K562 (cell line): ENCODE data around the gene TBATA. TPM values are rescaled to one million over a fixed set of nuclear protein-coding genes. Genes with fewer than 3 reads are reported as not detected.
A peak's percentile ranks its signal among the peaks of the same experiment; 100 is the strongest.

Source experiments
- ATF1 ChIP-seq, 2 experiments: fragments of 450-650 bp in 1 of 2; IDR thresholded peaks; 2 replicates each; pipeline ENCODE4 v1.6.1; 2016; ENCODE audit warnings: missing compliant biosample characterization in 1 of 2, missing genetic modification characterization in 1 of 2
- BACH1 ChIP-seq: fragments of 200-800 bp; sonication (Bioruptor generic); IDR thresholded peaks from 2 replicates; pipeline ENCODE4 v1.6.1; 2016; ENCODE audit warnings: missing genetic modification characterization, missing compliant biosample characterization
- CREM ChIP-seq: IDR thresholded peaks from 2 replicates; pipeline ENCODE4 v1.6.1; 2014; ENCODE audit warnings: antibody characterized with exemption, low read depth
- DPF2 ChIP-seq: fragments of 450-650 bp; IDR thresholded peaks from 2 replicates; pipeline ENCODE4 v1.6.1; 2016
- FOSL1 ChIP-seq: fragments of 200-800 bp; sonication (Bioruptor generic); conservative IDR thresholded peaks from 2 replicates; pipeline ENCODE4 v1.6.1; 2016; ENCODE audit warnings: missing genetic modification characterization, missing compliant biosample characterization
- FOXA3 ChIP-seq, 2 experiments: fragments of 450-650 bp in 1 of 2; sonication (generic) in 1 of 2; formaldehyde crosslinking; IDR thresholded peaks in 1 of 2; conservative IDR thresholded peaks in 1 of 2; 2 replicates each; pipeline versions ENCODE4 v1.4.0 to v1.8.0; 2020 to 2022; ENCODE audit warnings: mild to moderate bottlenecking in 2 of 2, missing genetic modification reagents in 1 of 2
- FOXP1 ChIP-seq: sonication (generic); formaldehyde crosslinking; IDR thresholded peaks from 2 replicates; pipeline ENCODE4 v1.8.0; 2022; ENCODE audit warnings: mild to moderate bottlenecking, missing genetic modification reagents
- HDGF ChIP-seq: fragments of 450-650 bp; IDR thresholded peaks from 2 replicates; pipeline ENCODE4 v1.6.1; 2016
- JUND ChIP-seq, 2 experiments: IDR thresholded peaks; 2 replicates in 1 of 2; 3 replicates in 1 of 2; pipeline ENCODE4 v1.6.1; 2011; ENCODE audit warnings: borderline replicate concordance in 2 of 2, low read depth in 2 of 2, low read length in 2 of 2, improper control_type of control experiment in 1 of 2, missing biosample characterization in 1 of 2, missing genetic modification characterization in 1 of 2, missing genetic modification reagents in 1 of 2
- L3MBTL2 ChIP-seq: fragments of 450-650 bp; IDR thresholded peaks from 2 replicates; pipeline ENCODE4 v1.6.1; 2016; ENCODE audit warnings: mild to moderate bottlenecking, moderate library complexity
- MEF2D ChIP-seq: conservative IDR thresholded peaks from 2 replicates; pipeline ENCODE4 v1.6.1; 2016; ENCODE audit warnings: low read depth, missing genetic modification characterization, missing compliant biosample characterization
- MYC ChIP-seq, 2 experiments: fragments of 250-450 bp in 1 of 2; sonication (Bioruptor Pico) in 1 of 2; IDR thresholded peaks; 2 replicates each; pipeline versions ENCODE4 v1.5.1 to v1.6.1; 2012 to 2021; ENCODE audit warnings: low read depth in 2 of 2, borderline replicate concordance in 1 of 2, improper control_type of control experiment in 1 of 2, low read length in 1 of 2, mild to moderate bottlenecking in 1 of 2, moderate library complexity in 1 of 2
- RAD21 ChIP-seq, 2 experiments: fragments of 250-450 bp in 1 of 2; fragments of 450-650 bp in 1 of 2; sonication (Bioruptor Pico) in 1 of 2; formaldehyde crosslinking in 1 of 2; IDR thresholded peaks in 1 of 2; conservative IDR thresholded peaks in 1 of 2; 2 replicates each; pipeline versions ENCODE4 v1.4.0 to v1.8.0; 2020 to 2022; ENCODE audit warnings: mild to moderate bottlenecking in 2 of 2, moderate library complexity in 1 of 2
- STAG1 ChIP-seq: sonication (generic); formaldehyde crosslinking; IDR thresholded peaks from 2 replicates; pipeline ENCODE4 v1.5.0; 2020; ENCODE audit warnings: missing genetic modification reagents, borderline replicate concordance
- ZNF384 ChIP-seq: IDR thresholded peaks from 2 replicates; pipeline ENCODE4 v1.6.1; 2012; ENCODE audit warnings: low read depth, low read length, improper control_type of control experiment
- ZNF444 ChIP-seq: fragments of 250-450 bp; sonication (Bioruptor Pico); IDR thresholded peaks from 2 replicates; pipeline ENCODE4 v1.4.0; 2020; ENCODE audit warnings: mild to moderate bottlenecking, moderate library complexity
- polyA plus RNA-seq, 8 experiments: library from polyadenylated mRNA; depleted of rRNA in 4 of 8; stranded (reverse) in 5 of 8; unstranded in 3 of 8; fragments of >200 nt; fragmentation: Nextera tagmentation in 2 of 8; fragmentation: Illumina TruSeq in 1 of 8; extraction: Ambion mirVana in 2 of 8; extraction: Trizol in 1 of 8; gene quantifications; 2 replicates each; pipeline versions ENCODE4 v1.2.1 to v1.2.3, GENCODE V29; 2011 to 2014; ENCODE audit warnings: inconsistent platforms in 1 of 8, missing spikeins in 1 of 8
- total RNA-seq, 7 experiments: library from RNA; depleted of rRNA in 6 of 7; stranded (reverse); fragments of >200 nt in 6 of 7; fragmentation: Illumina TruSeq in 2 of 7; extraction: Trizol in 2 of 7; gene quantifications; 2 replicates each; pipeline versions ENCODE4 v1.2.1 to v1.2.3, GENCODE V29; 2011 to 2021; ENCODE audit warnings: low replicate concordance in 1 of 7
- TF ChIP-seq, protein P1 (sequence below), 2 experiments: fragments of 450-650 bp in 1 of 2; sonication (generic) in 1 of 2; formaldehyde crosslinking in 1 of 2; IDR thresholded peaks in 1 of 2; conservative IDR thresholded peaks in 1 of 2; 2 replicates each; pipeline versions ENCODE4 v1.6.1 to v1.8.1; 2016 to 2023; ENCODE audit warnings: mild to moderate bottlenecking in 2 of 2, moderate library complexity in 2 of 2, inconsistent platforms in 1 of 2, missing genetic modification reagents in 1 of 2

Gene TBATA
- total and polyA plus RNA-seq, 9 of the 15 experiments (the other 6 are each of a cell fraction or from before 2014, with no cell fraction given): not detected

DNA sequence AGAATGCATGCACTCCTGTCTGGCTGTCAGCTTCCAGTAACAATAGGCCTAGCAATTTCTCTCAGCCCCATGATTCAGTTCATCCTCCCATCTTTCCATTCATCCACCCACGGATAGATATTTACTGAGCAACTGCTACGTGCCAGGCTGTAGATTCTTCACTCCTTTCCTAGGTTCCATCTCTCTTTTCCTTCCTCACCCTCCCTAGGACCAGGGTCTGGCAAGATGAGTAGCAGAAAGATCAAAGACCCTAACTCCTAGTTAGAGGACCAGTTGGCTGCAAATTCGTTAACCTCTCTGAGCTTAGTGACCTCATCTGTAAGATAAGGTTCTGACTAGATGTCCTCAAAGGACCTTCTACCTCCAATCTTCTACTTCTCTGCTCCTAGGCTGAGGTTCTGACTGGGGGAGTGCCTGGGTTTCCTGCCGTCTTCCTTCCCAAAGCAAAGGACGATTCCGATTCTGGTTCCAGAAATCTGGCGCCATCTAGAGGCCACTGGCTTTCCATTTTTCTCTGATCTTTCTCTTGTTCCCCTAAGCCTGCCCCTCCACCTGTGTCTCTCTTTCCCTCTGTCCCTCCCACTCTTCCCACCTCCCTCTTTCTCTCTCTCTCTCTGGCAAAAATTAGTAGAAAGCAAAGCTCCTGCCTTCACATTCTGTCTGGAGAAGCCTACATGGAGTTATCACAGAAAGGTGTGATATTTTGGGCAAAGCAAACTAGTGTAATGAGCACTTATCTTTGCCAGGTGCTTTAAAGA lies 26.2 kb downstream of the TBATA start (continued):
- no peak for TF ChIP-seq MEF2D (tag)
- TF ChIP-seq CREM: 0 out of 2 replicates have a peak, but pooled peaks have one; percentile 21
- TF ChIP-seq MYC (IDR thresholded peaks at IDR 0.05; ENCODE audit: low read depth, low read length): peak; percentile 40; the same call in 1 of the 2 replicates
- no peak for TF ChIP-seq MYC (CRISPR knock-in tag; IDR thresholded peaks at IDR 0.05; ENCODE audit: borderline replicate concordance, low read depth)
- peak; percentile 71 for TF ChIP-seq FOSL1
- TF ChIP-seq HDGF: peak; percentile 28; the same call in 1 of the 2 replicates
- TF ChIP-seq FOXP1 (CRISPR knock-in tag): 0 out of 2 replicates have a peak, but pooled peaks have one; percentile 39
- TF ChIP-seq, protein P1, sequence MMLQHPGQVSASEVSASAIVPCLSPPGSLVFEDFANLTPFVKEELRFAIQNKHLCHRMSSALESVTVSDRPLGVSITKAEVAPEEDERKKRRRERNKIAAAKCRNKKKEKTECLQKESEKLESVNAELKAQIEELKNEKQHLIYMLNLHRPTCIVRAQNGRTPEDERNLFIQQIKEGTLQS (IDR thresholded peaks at IDR 0.05): peak; percentile 69
- TF ChIP-seq, protein P1 (CRISPR knock-in tag; conservative IDR thresholded peaks at IDR 0.05): 0 out of 2 replicates have a peak, but pooled peaks have one; percentile 9
- no peak for TF ChIP-seq L3MBTL2
- peak; percentile 53; the same call in 1 of the 2 replicates for TF ChIP-seq DPF2
- 0 out of 2 replicates have a peak, but pooled peaks have one; percentile 20 for TF ChIP-seq BACH1 (tag)
- TF ChIP-seq FOXA3 (CRISPR knock-in tag; conservative IDR thresholded peaks at IDR 0.05 in 1 of 2, IDR thresholded peaks at IDR 0.05 in 1 of 2): no peak
- TF ChIP-seq ATF1 (CRISPR knock-in tag; IDR thresholded peaks at IDR 0.05): no peak
- peak; percentile 45; the same call in 1 of the 2 replicates for TF ChIP-seq ATF1 (tag; IDR thresholded peaks at IDR 0.05)
- peak; percentile 91 for TF ChIP-seq ZNF384
- TF ChIP-seq RAD21 (CRISPR knock-in tag; conservative IDR thresholded peaks at IDR 0.05 in 1 of 2, IDR thresholded peaks at IDR 0.05 in 1 of 2): peak; percentile 60 to 86
- TF ChIP-seq STAG1 (CRISPR knock-in tag): peak; percentile 13; the same call in 1 of the 2 replicates
- no peak for TF ChIP-seq ZNF444 (CRISPR knock-in tag)
- TF ChIP-seq JUND (IDR thresholded peaks at IDR 0.05; ENCODE audit: borderline replicate concordance, low read depth, low read length): peak; percentile 57; the same call in 1 of the 2 replicates
- TF ChIP-seq JUND (tag; IDR thresholded peaks at IDR 0.05; ENCODE audit: borderline replicate concordance, low read depth, low read length): peak; percentile 94
